A673 (cell line): ENCODE results near the gene BCAR1.

ENCODE experiments used
- EZH2 ChIP-seq: fragments of 200-600 bp; sonication (generic); IDR thresholded peaks from 2 replicates; pipeline ENCODE4 v1.6.1; 2017; ENCODE audit warnings: borderline replicate concordance, low read depth, mild to moderate bottlenecking, mixed read lengths, antibody characterized with exemption, low read length; ENCODE audit not compliant: poor library complexity, severe bottlenecking
- TF ChIP-seq, protein P1 (sequence below): fragments of 300-800, 200-600 bp; sonication (generic); conservative IDR thresholded peaks from 2 replicates; pipeline ENCODE4 v1.5.1; 2017; ENCODE audit warnings: low read depth, mild to moderate bottlenecking, antibody characterized with exemption, low read length, moderate library complexity, mixed read lengths

DNA sequence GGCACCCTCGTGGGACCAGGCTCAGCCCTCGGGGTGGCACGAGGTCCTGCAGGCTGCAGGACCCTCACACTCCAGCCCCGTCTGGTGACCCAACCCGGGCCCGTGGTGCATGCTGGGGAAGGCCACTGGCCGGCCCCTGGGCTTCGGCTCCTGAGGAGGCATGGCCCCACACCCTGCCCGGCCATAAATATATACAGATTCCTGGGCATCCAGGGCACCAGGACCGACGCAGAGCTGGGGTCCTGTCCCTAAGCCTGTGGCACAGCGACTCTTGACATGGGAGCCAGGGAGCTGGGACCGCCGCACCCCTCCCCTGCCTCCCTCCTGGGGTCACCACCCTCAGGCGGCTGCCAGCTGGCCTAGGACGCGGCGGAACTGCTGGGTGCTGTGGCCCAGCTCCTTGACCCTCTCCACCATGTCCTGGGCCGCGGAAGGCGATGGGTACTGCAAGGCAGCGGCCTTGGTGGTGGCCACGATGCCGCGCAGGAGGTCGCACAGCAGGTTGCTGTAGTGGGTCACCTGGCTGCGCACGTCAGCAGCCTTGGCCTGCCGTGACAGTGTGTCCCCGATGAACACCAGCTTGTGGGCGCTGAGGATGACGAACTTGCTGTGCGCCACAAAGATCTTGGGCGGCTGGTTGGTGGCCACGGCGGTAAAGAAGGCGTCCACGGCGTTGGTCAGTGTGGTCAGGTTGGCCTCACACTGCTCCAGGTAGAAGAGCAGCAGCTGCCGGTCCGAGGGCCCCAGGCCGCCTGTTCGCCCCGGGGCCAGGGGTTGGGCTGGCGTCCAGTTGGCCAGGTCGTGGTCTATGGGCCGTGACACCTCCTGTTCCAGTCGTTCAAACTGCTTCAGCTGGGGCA is 22.0 kb downstream of the BCAR1 start:
- TF ChIP-seq, protein P1, sequence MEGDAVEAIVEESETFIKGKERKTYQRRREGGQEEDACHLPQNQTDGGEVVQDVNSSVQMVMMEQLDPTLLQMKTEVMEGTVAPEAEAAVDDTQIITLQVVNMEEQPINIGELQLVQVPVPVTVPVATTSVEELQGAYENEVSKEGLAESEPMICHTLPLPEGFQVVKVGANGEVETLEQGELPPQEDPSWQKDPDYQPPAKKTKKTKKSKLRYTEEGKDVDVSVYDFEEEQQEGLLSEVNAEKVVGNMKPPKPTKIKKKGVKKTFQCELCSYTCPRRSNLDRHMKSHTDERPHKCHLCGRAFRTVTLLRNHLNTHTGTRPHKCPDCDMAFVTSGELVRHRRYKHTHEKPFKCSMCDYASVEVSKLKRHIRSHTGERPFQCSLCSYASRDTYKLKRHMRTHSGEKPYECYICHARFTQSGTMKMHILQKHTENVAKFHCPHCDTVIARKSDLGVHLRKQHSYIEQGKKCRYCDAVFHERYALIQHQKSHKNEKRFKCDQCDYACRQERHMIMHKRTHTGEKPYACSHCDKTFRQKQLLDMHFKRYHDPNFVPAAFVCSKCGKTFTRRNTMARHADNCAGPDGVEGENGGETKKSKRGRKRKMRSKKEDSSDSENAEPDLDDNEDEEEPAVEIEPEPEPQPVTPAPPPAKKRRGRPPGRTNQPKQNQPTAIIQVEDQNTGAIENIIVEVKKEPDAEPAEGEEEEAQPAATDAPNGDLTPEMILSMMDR: no peak
- no peak for TF ChIP-seq EZH2
